K562 (cell line): Measurements from ENCODE around the gene SLC5A5. TPM values are rescaled to one million over a fixed set of nuclear protein-coding genes. Genes with fewer than 3 reads are reported as not detected.

Experiments
- CBX8 ChIP-seq: fragments of 200-600 bp; sonication (generic); IDR thresholded peaks from 2 replicates; pipeline ENCODE4 v1.6.1; 2012; ENCODE audit warnings: borderline replicate concordance, mixed run types, low read depth, mild to moderate bottlenecking, moderate library complexity, mixed read lengths, low read length, control low read depth, inconsistent platforms; ENCODE audit not compliant: poor library complexity, severe bottlenecking; ENCODE audit errors: extremely low read depth
- ETV6 ChIP-seq, 3 experiments: fragments of 150-350 bp in 1 of 3; sonication (generic) in 1 of 3; formaldehyde crosslinking in 1 of 3; IDR thresholded peaks; 2 replicates each; pipeline versions ENCODE4 v1.6.1 to v1.8.0; 2014 to 2022; ENCODE audit warnings: borderline replicate concordance in 2 of 3, low read depth in 2 of 3, antibody characterized with exemption in 1 of 3, low read length in 1 of 3, mild to moderate bottlenecking in 1 of 3, missing genetic modification reagents in 1 of 3
- JUN ChIP-seq, 2 experiments: sonication (generic) in 1 of 2; formaldehyde crosslinking in 1 of 2; IDR thresholded peaks; 2 replicates each; pipeline versions ENCODE4 v1.6.1 to v1.8.0; 2012 to 2022; ENCODE audit warnings: borderline replicate concordance in 2 of 2, mild to moderate bottlenecking in 2 of 2, improper control_type of control experiment in 1 of 2, low read depth in 1 of 2, low read length in 1 of 2, missing genetic modification reagents in 1 of 2
- KLF16 ChIP-seq: IDR thresholded peaks from 2 replicates; pipeline ENCODE4 v1.6.1; 2016; ENCODE audit warnings: antibody characterized with exemption
- PHB2 ChIP-seq: fragments of 450-650 bp; IDR thresholded peaks from 2 replicates; pipeline ENCODE4 v1.6.1; 2017; ENCODE audit warnings: low read depth
- RBM15 ChIP-seq: fragments of 200-400 bp; formaldehyde crosslinking; IDR thresholded peaks from 2 replicates; pipeline ENCODE4 v1.6.1; 2018; ENCODE audit warnings: mild to moderate bottlenecking, low read length, moderate library complexity; ENCODE audit not compliant: insufficient read depth
- SMARCC2 ChIP-seq: fragments of 450-650 bp; IDR thresholded peaks from 2 replicates; pipeline ENCODE4 v1.6.1; 2017; ENCODE audit warnings: antibody characterized with exemption, moderate library complexity, mild to moderate bottlenecking, low read depth
- ZNF224 ChIP-seq: sonication (generic); formaldehyde crosslinking; IDR thresholded peaks from 2 replicates; pipeline ENCODE4 v1.8.0; 2022; ENCODE audit warnings: mild to moderate bottlenecking, missing genetic modification reagents
- ZNF253 ChIP-seq: fragments of 250-450 bp; sonication (Bioruptor Pico); conservative IDR thresholded peaks from 2 replicates; pipeline ENCODE4 v1.6.1; 2021; ENCODE audit warnings: mild to moderate bottlenecking
- ZNF507 ChIP-seq: conservative IDR thresholded peaks from 2 replicates; pipeline ENCODE4 v1.6.1; 2017; ENCODE audit warnings: missing genetic modification characterization, missing compliant biosample characterization
- polyA plus RNA-seq, 8 experiments: library from polyadenylated mRNA; depleted of rRNA in 4 of 8; stranded (reverse) in 5 of 8; unstranded in 3 of 8; fragments of >200 nt; fragmentation: Nextera tagmentation in 2 of 8; fragmentation: Illumina TruSeq in 1 of 8; extraction: Ambion mirVana in 2 of 8; extraction: Trizol in 1 of 8; gene quantifications; 2 replicates each; pipeline versions ENCODE4 v1.2.1 to v1.2.3, GENCODE V29; 2011 to 2014; ENCODE audit warnings: inconsistent platforms in 1 of 8, missing spikeins in 1 of 8
- total RNA-seq, 7 experiments: library from RNA; depleted of rRNA in 6 of 7; stranded (reverse); fragments of >200 nt in 6 of 7; fragmentation: Illumina TruSeq in 2 of 7; extraction: Trizol in 2 of 7; gene quantifications; 2 replicates each; pipeline versions ENCODE4 v1.2.1 to v1.2.3, GENCODE V29; 2011 to 2021; ENCODE audit warnings: low replicate concordance in 1 of 7
- TF ChIP-seq, protein P1 (sequence below), 2 experiments: fragments of 450-650 bp; formaldehyde crosslinking in 1 of 2; IDR thresholded peaks; 2 replicates each; pipeline versions ENCODE4 v1.4.0 to v1.6.1; 2014 to 2020; ENCODE audit warnings: mild to moderate bottlenecking in 2 of 2, borderline replicate concordance in 1 of 2, low read depth in 1 of 2
- TF ChIP-seq, protein P2 (sequence below): fragments of 450-650 bp; formaldehyde crosslinking; IDR thresholded peaks from 2 replicates; pipeline ENCODE4 v1.4.0; 2020; ENCODE audit warnings: mild to moderate bottlenecking, moderate library complexity
- TF ChIP-seq, protein P3 (sequence below): fragments of 250-450 bp; sonication (Bioruptor Pico); IDR thresholded peaks from 2 replicates; pipeline ENCODE4 v1.8.0; 2022; ENCODE audit warnings: inconsistent platforms

The SLC5A5 gene
- total and polyA plus RNA-seq, 9 of the 15 experiments (the other 6 are each of a cell fraction or from before 2014, with no cell fraction given), result 0.10 to 0.73 (median 0.23) TPM

DNA sequence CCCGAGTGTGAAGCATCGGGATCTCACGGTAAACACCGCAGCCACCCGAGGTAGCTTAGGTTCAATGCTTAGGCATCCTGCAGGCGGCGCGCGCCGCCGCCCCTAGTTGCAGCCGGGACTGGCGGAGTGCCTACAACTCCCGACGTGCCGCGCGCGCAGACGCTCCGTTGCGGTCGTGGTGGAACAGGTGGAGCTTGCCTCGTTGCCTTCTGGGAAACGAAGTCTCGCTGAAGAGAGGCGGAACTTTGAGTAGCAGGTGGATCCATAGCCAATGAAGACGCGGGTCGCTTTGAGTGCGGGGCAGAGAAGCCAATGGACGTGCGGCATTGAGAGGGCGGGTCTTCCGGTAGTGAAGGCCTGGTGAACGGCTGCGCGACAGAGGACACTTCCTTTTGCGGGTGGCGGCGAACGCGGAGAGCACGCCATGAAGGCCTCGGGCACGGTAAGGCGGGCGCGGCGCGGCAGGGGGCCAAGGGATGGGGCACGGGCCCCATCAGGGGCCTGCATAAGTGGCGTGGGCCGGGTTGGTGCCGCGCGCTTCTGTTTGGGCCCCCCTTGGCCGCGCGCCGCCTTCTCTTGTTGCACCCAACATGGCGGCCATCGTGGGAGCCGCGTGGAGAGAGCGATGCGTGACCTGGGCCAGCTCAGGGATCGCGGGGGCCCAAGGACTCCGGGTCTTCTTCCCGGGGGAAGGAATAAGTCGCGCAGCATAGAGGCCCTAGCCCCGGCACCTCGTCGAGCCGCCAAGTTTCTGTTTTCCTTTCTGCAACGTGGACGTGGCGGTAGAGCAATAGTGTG is 12.0 kb upstream of the SLC5A5 start, which contains the start of gene RPL18A (continued):
- TF ChIP-seq, protein P1, sequence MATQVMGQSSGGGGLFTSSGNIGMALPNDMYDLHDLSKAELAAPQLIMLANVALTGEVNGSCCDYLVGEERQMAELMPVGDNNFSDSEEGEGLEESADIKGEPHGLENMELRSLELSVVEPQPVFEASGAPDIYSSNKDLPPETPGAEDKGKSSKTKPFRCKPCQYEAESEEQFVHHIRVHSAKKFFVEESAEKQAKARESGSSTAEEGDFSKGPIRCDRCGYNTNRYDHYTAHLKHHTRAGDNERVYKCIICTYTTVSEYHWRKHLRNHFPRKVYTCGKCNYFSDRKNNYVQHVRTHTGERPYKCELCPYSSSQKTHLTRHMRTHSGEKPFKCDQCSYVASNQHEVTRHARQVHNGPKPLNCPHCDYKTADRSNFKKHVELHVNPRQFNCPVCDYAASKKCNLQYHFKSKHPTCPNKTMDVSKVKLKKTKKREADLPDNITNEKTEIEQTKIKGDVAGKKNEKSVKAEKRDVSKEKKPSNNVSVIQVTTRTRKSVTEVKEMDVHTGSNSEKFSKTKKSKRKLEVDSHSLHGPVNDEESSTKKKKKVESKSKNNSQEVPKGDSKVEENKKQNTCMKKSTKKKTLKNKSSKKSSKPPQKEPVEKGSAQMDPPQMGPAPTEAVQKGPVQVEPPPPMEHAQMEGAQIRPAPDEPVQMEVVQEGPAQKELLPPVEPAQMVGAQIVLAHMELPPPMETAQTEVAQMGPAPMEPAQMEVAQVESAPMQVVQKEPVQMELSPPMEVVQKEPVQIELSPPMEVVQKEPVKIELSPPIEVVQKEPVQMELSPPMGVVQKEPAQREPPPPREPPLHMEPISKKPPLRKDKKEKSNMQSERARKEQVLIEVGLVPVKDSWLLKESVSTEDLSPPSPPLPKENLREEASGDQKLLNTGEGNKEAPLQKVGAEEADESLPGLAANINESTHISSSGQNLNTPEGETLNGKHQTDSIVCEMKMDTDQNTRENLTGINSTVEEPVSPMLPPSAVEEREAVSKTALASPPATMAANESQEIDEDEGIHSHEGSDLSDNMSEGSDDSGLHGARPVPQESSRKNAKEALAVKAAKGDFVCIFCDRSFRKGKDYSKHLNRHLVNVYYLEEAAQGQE (IDR thresholded peaks at IDR 0.05; ENCODE audit: borderline replicate concordance), result peak; percentile 86
- TF ChIP-seq, protein P1 (CRISPR knock-in tag; IDR thresholded peaks at IDR 0.05; ENCODE audit: low read depth), result 0 out of 2 replicates have a peak, but pooled peaks have one; percentile 56
- TF ChIP-seq ZNF507 (no peak), JUN (IDR thresholded peaks at IDR 0.05; ENCODE audit: borderline replicate concordance, low read depth, low read length) (peak; percentile 40; the same call in 1 of the 2 replicates), JUN (CRISPR knock-in tag; IDR thresholded peaks at IDR 0.05; ENCODE audit: borderline replicate concordance) (no peak), RBM15 (no peak), ZNF253 (CRISPR knock-in tag) (no peak), ETV6 (IDR thresholded peaks at IDR 0.05; ENCODE audit: borderline replicate concordance in 1 of 2, low read depth in 2 of 2, low read length in 1 of 2) (no peak), ETV6 (CRISPR knock-in tag; IDR thresholded peaks at IDR 0.05; ENCODE audit: borderline replicate concordance) (no peak), ZNF224 (CRISPR knock-in tag) (no peak; the same call in 1 of the 2 replicates), CBX8 (no peak), KLF16 (peak; percentile 29; the same call in 1 of the 2 replicates), PHB2 (no peak), SMARCC2 (no peak)
- TF ChIP-seq, protein P2, sequence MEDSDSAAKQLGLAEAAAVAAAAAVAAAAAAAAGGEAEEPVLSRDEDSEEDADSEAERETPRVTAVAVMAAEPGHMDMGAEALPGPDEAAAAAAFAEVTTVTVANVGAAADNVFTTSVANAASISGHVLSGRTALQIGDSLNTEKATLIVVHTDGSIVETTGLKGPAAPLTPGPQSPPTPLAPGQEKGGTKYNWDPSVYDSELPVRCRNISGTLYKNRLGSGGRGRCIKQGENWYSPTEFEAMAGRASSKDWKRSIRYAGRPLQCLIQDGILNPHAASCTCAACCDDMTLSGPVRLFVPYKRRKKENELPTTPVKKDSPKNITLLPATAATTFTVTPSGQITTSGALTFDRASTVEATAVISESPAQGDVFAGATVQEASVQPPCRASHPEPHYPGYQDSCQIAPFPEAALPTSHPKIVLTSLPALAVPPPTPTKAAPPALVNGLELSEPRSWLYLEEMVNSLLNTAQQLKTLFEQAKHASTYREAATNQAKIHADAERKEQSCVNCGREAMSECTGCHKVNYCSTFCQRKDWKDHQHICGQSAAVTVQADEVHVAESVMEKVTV (CRISPR knock-in tag), result peak; percentile 76
- TF ChIP-seq, protein P3, sequence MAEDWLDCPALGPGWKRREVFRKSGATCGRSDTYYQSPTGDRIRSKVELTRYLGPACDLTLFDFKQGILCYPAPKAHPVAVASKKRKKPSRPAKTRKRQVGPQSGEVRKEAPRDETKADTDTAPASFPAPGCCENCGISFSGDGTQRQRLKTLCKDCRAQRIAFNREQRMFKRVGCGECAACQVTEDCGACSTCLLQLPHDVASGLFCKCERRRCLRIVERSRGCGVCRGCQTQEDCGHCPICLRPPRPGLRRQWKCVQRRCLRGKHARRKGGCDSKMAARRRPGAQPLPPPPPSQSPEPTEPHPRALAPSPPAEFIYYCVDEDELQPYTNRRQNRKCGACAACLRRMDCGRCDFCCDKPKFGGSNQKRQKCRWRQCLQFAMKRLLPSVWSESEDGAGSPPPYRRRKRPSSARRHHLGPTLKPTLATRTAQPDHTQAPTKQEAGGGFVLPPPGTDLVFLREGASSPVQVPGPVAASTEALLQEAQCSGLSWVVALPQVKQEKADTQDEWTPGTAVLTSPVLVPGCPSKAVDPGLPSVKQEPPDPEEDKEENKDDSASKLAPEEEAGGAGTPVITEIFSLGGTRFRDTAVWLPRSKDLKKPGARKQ, result no peak
